22Rv1 (cell line): Measurements from ENCODE around the gene PRSS3.
"Not testable (repeated sequence)": the region's sequence is repeated elsewhere in the genome, so short reads cannot be mapped to it uniquely, and the experiment has no call there.

Experiments used
- ZFX ChIP-seq: fragments of 450-650 bp; IDR thresholded peaks from 2 replicates; pipeline ENCODE4 v1.6.1; 2017; ENCODE audit warnings: antibody characterized with exemption, borderline replicate concordance
- TF ChIP-seq, protein P1 (sequence below): fragments of 450-650 bp; IDR thresholded peaks from 2 replicates; pipeline ENCODE4 v1.5.1; 2017; ENCODE audit warnings: mild to moderate bottlenecking

DNA sequence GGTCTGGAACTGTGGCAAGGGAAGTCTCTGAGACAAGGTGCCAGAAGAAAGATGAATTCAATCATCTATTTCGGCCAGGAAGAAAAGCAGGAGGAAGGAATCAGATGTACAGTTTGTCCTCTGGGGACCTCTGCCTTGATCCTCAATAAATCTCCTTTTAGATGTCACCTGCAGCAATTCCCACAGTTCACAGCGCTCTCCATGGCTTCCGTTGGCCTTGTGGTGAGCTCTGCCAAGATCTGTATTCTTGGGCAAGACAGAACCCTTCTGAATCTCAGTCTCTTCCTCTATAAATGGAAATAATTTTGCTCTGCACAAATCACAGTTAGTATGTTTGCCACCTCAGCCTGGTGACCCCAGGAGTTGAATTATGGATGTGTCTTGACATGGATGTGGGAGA is 8.8 kb downstream of the PRSS3 start:
- TF ChIP-seq, protein P1, sequence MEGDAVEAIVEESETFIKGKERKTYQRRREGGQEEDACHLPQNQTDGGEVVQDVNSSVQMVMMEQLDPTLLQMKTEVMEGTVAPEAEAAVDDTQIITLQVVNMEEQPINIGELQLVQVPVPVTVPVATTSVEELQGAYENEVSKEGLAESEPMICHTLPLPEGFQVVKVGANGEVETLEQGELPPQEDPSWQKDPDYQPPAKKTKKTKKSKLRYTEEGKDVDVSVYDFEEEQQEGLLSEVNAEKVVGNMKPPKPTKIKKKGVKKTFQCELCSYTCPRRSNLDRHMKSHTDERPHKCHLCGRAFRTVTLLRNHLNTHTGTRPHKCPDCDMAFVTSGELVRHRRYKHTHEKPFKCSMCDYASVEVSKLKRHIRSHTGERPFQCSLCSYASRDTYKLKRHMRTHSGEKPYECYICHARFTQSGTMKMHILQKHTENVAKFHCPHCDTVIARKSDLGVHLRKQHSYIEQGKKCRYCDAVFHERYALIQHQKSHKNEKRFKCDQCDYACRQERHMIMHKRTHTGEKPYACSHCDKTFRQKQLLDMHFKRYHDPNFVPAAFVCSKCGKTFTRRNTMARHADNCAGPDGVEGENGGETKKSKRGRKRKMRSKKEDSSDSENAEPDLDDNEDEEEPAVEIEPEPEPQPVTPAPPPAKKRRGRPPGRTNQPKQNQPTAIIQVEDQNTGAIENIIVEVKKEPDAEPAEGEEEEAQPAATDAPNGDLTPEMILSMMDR, result not testable (repeated sequence)
- not testable (repeated sequence) for TF ChIP-seq ZFX
